Erythroblast (primary cell): ENCODE measurements around the gene PLCL2.

Experiments used
- GATA1 ChIP-seq: IDR thresholded peaks from 2 replicates; pipeline ENCODE4 v1.6.1; 2011; ENCODE audit warnings: low read depth, mild to moderate bottlenecking, control low read depth, low read length, moderate library complexity
- POLR2A ChIP-seq: IDR thresholded peaks from 2 replicates; pipeline ENCODE4 v1.6.1; 2011; ENCODE audit warnings: mild to moderate bottlenecking, low read length

DNA sequence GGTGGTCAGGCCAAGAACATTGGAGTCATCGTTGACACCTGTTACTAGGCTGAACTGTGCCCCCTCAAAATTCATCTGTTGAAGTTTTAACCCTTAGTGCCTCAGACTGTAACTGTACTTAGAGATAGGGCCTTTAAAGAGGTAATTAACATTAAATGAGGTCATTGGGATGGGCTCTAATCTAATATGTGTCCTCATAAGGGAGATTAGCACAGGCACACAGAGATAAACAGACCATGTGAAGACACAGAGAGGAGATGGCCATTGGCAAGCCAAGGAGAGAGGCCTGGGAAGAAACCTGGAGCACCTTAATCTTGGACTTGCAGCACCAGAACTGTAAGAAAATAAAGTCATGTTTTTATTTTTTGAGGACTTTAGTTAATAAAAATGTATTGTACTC is 59.6 kb downstream of the PLCL2 start:
- no peak for TF ChIP-seq POLR2A
- TF ChIP-seq GATA1: no peak
